GM21723 (cell line): ENCODE data around the gene SHISA7.

Source experiments
- ATAC-seq: cut with Tn5 transposase; IDR thresholded peaks from one replicate; pipeline ENCODE4 v1.9.1; 2021; ENCODE audit warnings: mild to moderate bottlenecking, moderate library complexity; ENCODE audit not compliant: unreplicated experiment

The SHISA7 gene

GRCh38 chr19:55464039-55464661 lies 21.1 kb upstream of the SHISA7 start:
- no peak for ATAC-seq

GRCh38 chr19:55463583-55464031 lies 20.5 kb upstream of the SHISA7 start:
- ATAC-seq, result no peak

- no peak for ATAC-seq
Measured at GRCh38 chr19:55462722-55463121, 19.6 kb upstream of the SHISA7 start.

GRCh38 chr19:55461974-55462626 lies 19.0 kb upstream of the SHISA7 start:
- ATAC-seq, result no peak

- ATAC-seq, result peak; percentile 90
Measured at GRCh38 chr19:55461259-55461973, 18.3 kb upstream of the SHISA7 start, which contains the start of gene ISOC2. Gene ISOC2, minus strand, starts transcription at chr19:55461642. Its CDS starts 5,156 bp downstream, at chr19:55456486.

GRCh38 chr19:55460670-55461258 lies 17.7 kb upstream of the SHISA7 start:
- no peak for ATAC-seq

- no peak for ATAC-seq
Measured at GRCh38 chr19:55459950-55460657, 17.0 kb upstream of the SHISA7 start.

- ATAC-seq, result no peak
Measured at GRCh38 chr19:55459551-55459949, 16.4 kb upstream of the SHISA7 start.

GRCh38 chr19:55457683-55458457 lies 14.8 kb upstream of the SHISA7 start:
- no peak for ATAC-seq

- no peak for ATAC-seq
Measured at GRCh38 chr19:55456347-55456746, 13.2 kb upstream of the SHISA7 start.

GRCh38 chr19:55455576-55456235 lies 12.6 kb upstream of the SHISA7 start:
- ATAC-seq, result no peak

- no peak for ATAC-seq
Measured at GRCh38 chr19:55454787-55455243, 11.7 kb upstream of the SHISA7 start.

GRCh38 chr19:55453511-55454260 lies 10.6 kb upstream of the SHISA7 start:
- no peak for ATAC-seq

- no peak for ATAC-seq
Measured at GRCh38 chr19:55452749-55453346, 9.7 kb upstream of the SHISA7 start.

- ATAC-seq, result no peak
Measured at GRCh38 chr19:55451965-55452748, 9.1 kb upstream of the SHISA7 start.

GRCh38 chr19:55451163-55451964 lies 8.3 kb upstream of the SHISA7 start:
- ATAC-seq, result no peak

GRCh38 chr19:55449469-55449868 lies 6.4 kb upstream of the SHISA7 start:
- ATAC-seq, result no peak
